H9 (cell line): ENCODE results near the gene IRX4. TPM values are rescaled to one million over a fixed set of nuclear protein-coding genes. Genes with fewer than 3 reads are reported as not detected.

ENCODE experiments used
- DNase-seq: peaks from one replicate; pipeline ENCODE4 v3.0.0-alpha.2; 2017
- H2AFZ ChIP-seq: one replicate; pipeline ENCODE4 v1.6.1; 2013; ENCODE audit warnings: mild to moderate bottlenecking, low read length, control low read depth, moderate library complexity
- H2AK5ac ChIP-seq: 2 replicates; pipeline ENCODE4 v1.6.1; 2013; ENCODE audit warnings: low read length, control low read depth, mixed read lengths; ENCODE audit not compliant: insufficient read length
- H2BK120ac ChIP-seq: one replicate; pipeline ENCODE4 v1.6.1; 2013; ENCODE audit warnings: low read depth, mild to moderate bottlenecking, low read length, control low read depth, inconsistent platforms; ENCODE audit not compliant: poor library complexity, severe bottlenecking
- H2BK12ac ChIP-seq: 2 replicates; pipeline ENCODE4 v1.6.1; 2013; ENCODE audit warnings: low read length, control low read depth, mixed read lengths, low read depth; ENCODE audit not compliant: insufficient read length
- H2BK15ac ChIP-seq: 2 replicates; pipeline ENCODE4 v1.6.1; 2013; ENCODE audit warnings: low read depth, low read length, control low read depth
- H2BK20ac ChIP-seq: one replicate; pipeline ENCODE4 v1.6.1; 2013; ENCODE audit warnings: low read depth, mild to moderate bottlenecking, low read length, control low read depth, inconsistent platforms; ENCODE audit not compliant: poor library complexity, severe bottlenecking
- H2BK5ac ChIP-seq: 2 replicates; pipeline ENCODE4 v1.6.1; 2013; ENCODE audit warnings: low read length, control low read depth, mixed read lengths; ENCODE audit not compliant: insufficient read length
- H3K14ac ChIP-seq: 2 replicates; pipeline ENCODE4 v1.6.1; 2013; ENCODE audit warnings: low read length, control low read depth; ENCODE audit not compliant: insufficient read depth
- H3K18ac ChIP-seq: 2 replicates; pipeline ENCODE4 v1.6.1; 2013; ENCODE audit warnings: low read depth, mild to moderate bottlenecking, mixed read lengths, low read length, control low read depth; ENCODE audit not compliant: insufficient read length
- H3K23ac ChIP-seq: 2 replicates; pipeline ENCODE4 v1.6.1; 2013; ENCODE audit warnings: low read length, control low read depth, mixed read lengths, low read depth; ENCODE audit not compliant: insufficient read length
- H3K23me2 ChIP-seq: 2 replicates; pipeline ENCODE4 v1.6.1; 2013; ENCODE audit warnings: low read depth, mild to moderate bottlenecking, mixed read lengths, low read length, control low read depth; ENCODE audit not compliant: insufficient read length, poor library complexity, severe bottlenecking
- H3K27ac ChIP-seq: 2 replicates; pipeline ENCODE4 v1.5.1; 2013; ENCODE audit warnings: low read length, control low read depth, mixed read lengths, low read depth; ENCODE audit not compliant: insufficient read length
- H3K27me3 ChIP-seq: 2 replicates; pipeline ENCODE4 v1.6.1; 2013; ENCODE audit warnings: low read length, control low read depth, inconsistent platforms; ENCODE audit not compliant: insufficient read depth
- H3K4ac ChIP-seq: 2 replicates; pipeline ENCODE4 v1.6.1; 2013; ENCODE audit warnings: low read depth, mild to moderate bottlenecking, control low read depth, inconsistent platforms, low read length, moderate library complexity
- H3K4me1 ChIP-seq: 2 replicates; pipeline ENCODE4 v1.6.1; 2013; ENCODE audit warnings: low read length, control low read depth, inconsistent platforms; ENCODE audit not compliant: insufficient read depth
- H3K4me2 ChIP-seq: 2 replicates; pipeline ENCODE4 v1.6.1; 2013; ENCODE audit warnings: low read length, control low read depth, mixed read lengths; ENCODE audit not compliant: insufficient read length, insufficient read depth
- H3K56ac ChIP-seq: 2 replicates; pipeline ENCODE4 v1.6.1; 2013; ENCODE audit warnings: low read depth, mild to moderate bottlenecking, mixed read lengths, low read length, control low read depth; ENCODE audit not compliant: insufficient read length
- H3K79me1 ChIP-seq: 2 replicates; pipeline ENCODE4 v1.6.1; 2013; ENCODE audit warnings: low read depth, mild to moderate bottlenecking, moderate library complexity, low read length, control low read depth, inconsistent platforms; ENCODE audit not compliant: insufficient read depth, poor library complexity, severe bottlenecking
- H3K79me2 ChIP-seq: 2 replicates; pipeline ENCODE4 v1.6.1; 2013; ENCODE audit warnings: low read length, control low read depth, inconsistent platforms; ENCODE audit not compliant: insufficient read depth
- H3K9ac ChIP-seq: 2 replicates; pipeline ENCODE4 v1.6.1; 2013; ENCODE audit warnings: low read length, control low read depth, mixed read lengths; ENCODE audit not compliant: insufficient read length; ENCODE audit errors: extremely low read depth
- H3K9me3 ChIP-seq: one replicate; pipeline ENCODE4 v1.6.1; 2013; ENCODE audit warnings: low read depth, low read length, inconsistent platforms; ENCODE audit not compliant: control insufficient read depth
- H3T11ph ChIP-seq: one replicate; pipeline ENCODE4 v1.6.1; 2013; ENCODE audit warnings: mild to moderate bottlenecking, low read length, control low read depth, inconsistent platforms
- H4K20me1 ChIP-seq: one replicate; pipeline ENCODE4 v1.6.1; 2013; ENCODE audit not compliant: control insufficient read depth, insufficient read length, insufficient read depth
- H4K5ac ChIP-seq: 2 replicates; pipeline ENCODE4 v1.6.1; 2013; ENCODE audit warnings: low read depth, mild to moderate bottlenecking, mixed read lengths, low read length, control low read depth; ENCODE audit not compliant: insufficient read length
- H4K8ac ChIP-seq: replicated peaks from 2 replicates; pipeline ENCODE4 v1.6.1; 2013; ENCODE audit warnings: low read length, control low read depth, mixed read lengths, low read depth; ENCODE audit not compliant: insufficient read length
- H4K91ac ChIP-seq: 2 replicates; pipeline ENCODE4 v1.6.1; 2013; ENCODE audit warnings: low read depth, mild to moderate bottlenecking, moderate library complexity, mixed read lengths, low read length, control low read depth; ENCODE audit not compliant: insufficient read length
- H3K27ac Mint-ChIP-seq, 3 experiments: 2 replicates in 2 of 3; 3 replicates in 1 of 3; pipeline ENCODE4 v1.8.0; 2020 to 2021; ENCODE audit warnings: mixed read lengths in 3 of 3, mild to moderate bottlenecking in 1 of 3, moderate library complexity in 1 of 3
- H3K27me3 Mint-ChIP-seq: 2 replicates; pipeline ENCODE4 v1.8.0; 2021; ENCODE audit warnings: low read depth, mild to moderate bottlenecking, moderate library complexity, mixed read lengths
- H3K36me3 Mint-ChIP-seq, 3 experiments: 2 replicates in 2 of 3; 3 replicates in 1 of 3; pipeline ENCODE4 v1.8.0; 2020 to 2021; ENCODE audit warnings: low read depth in 3 of 3, mixed read lengths in 3 of 3; ENCODE audit not compliant: insufficient read depth in 1 of 3
- H3K4me1 Mint-ChIP-seq, 2 experiments: 2 replicates each; pipeline ENCODE4 v1.8.0; 2020; ENCODE audit warnings: mixed read lengths in 2 of 2
- H3K4me3 Mint-ChIP-seq, 2 experiments: 2 replicates in 1 of 2; 3 replicates in 1 of 2; pipeline ENCODE4 v1.8.0; 2020 to 2021; ENCODE audit warnings: mild to moderate bottlenecking in 2 of 2, mixed read lengths in 2 of 2, moderate library complexity in 1 of 2
- H3K9me3 Mint-ChIP-seq, 2 experiments: 2 replicates in 1 of 2; 3 replicates in 1 of 2; pipeline ENCODE4 v1.8.0; 2020; ENCODE audit warnings: mild to moderate bottlenecking in 2 of 2, mixed read lengths in 2 of 2, moderate library complexity in 1 of 2
- WGBS: extraction: QIAGEN DNeasy Blood & Tissue Kit; methylation state at CpG from one replicate; pipeline ENCODE4 v1.1.7; 2013; ENCODE audit warnings: missing lambda C conversion rate, low lambda C conversion rate, mixed read lengths; ENCODE audit not compliant: insufficient read length; ENCODE audit errors: extremely low coverage; 5-methylcytosine and 5-hydroxymethylcytosine counted together
- total RNA-seq: library from RNA; stranded (reverse); gene quantifications from 2 replicates; pipeline ENCODE4 v1.2.1, GENCODE V29; 2021
- TF ChIP-seq, protein P1 (sequence below): fragments of 200-600 bp; sonication (generic); conservative IDR thresholded peaks from 3 replicates; pipeline ENCODE4 v1.8.0; 2021; ENCODE audit warnings: antibody characterized with exemption, mild to moderate bottlenecking

IRX4 gene
- total RNA-seq, 1 experiment from 2014 or later = 3.2 TPM

DNA sequence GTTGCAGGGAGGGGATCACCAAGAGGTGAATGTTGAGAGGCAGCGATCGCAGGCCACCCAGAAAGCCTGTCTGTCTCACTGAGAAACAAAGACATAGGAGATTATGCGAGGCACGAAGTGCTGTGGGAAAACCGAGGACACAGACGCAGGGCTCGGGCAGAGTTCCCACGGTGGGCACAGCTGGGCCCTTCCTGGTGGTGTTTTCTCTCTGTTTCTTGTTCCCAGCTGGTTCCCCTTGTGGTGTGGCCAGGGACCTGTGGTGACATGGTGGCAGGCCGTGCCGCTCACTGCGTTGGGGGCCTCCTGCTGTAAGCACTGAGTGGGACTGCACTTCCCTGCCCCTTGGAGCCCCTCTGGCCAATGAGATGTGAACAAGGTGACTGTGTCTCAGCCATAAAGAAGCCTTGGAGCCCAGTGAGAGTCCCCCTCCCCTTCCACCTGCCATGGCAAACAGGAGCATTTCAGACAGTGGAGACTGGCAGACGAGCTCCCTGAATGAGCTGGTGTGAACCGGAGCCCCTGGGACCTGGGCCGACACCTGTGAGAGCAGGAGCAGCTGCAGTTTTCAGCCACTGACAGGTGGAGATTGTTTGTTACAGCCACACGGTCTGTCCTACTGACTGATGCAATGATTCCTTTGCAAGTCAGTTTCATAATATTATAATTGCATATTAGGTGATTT lies 13.2 kb upstream of the IRX4 start:
- Histone ChIP-seq H3K4ac (no peak overlapping the region), H3K79me2 (no peaks in the 10 kb centered on the region), H3K9ac (no peak overlapping the region), H3K4me2 (no peak overlapping the region), H3K23me2 (no peaks in the 10 kb centered on the region), H3K14ac (no peak overlapping the region; the same call in 1 of the 2 replicates), H2BK12ac (no peak overlapping the region), H3K56ac (no peak overlapping the region), H3K27me3 (no peaks in the 10 kb centered on the region; the same call in 1 of the 2 replicates), H3K23ac (no peak overlapping the region), H2BK120ac (no peak overlapping the region), H3K27ac (no peak overlapping the region), H3K18ac (no peak overlapping the region), H2AK5ac (no peak overlapping the region), H4K91ac (no peak overlapping the region), H4K20me1 (no peaks in the 10 kb centered on the region), H2BK15ac (no peak overlapping the region), H3K4me1 (no peaks in the 10 kb centered on the region), H3T11ph (no peak overlapping the region), H2BK20ac (no peak overlapping the region), H3K79me1 (no peaks in the 10 kb centered on the region), H4K5ac (no peak overlapping the region), H2AFZ (no peak overlapping the region), H4K8ac (no peak overlapping the region), H2BK5ac (no peak overlapping the region), H3K9me3 (no peaks in the 10 kb centered on the region)
- no peak overlapping the region for H3K4me3 Mint-ChIP-seq
- H3K27ac Mint-ChIP-seq = no peak overlapping the region
- peaks cover 4 to 5% of the 10 kb centered on the region in 2 experiments; a peak in 2 of 4 replicates for H3K4me1 Mint-ChIP-seq
- TF ChIP-seq, protein P1, sequence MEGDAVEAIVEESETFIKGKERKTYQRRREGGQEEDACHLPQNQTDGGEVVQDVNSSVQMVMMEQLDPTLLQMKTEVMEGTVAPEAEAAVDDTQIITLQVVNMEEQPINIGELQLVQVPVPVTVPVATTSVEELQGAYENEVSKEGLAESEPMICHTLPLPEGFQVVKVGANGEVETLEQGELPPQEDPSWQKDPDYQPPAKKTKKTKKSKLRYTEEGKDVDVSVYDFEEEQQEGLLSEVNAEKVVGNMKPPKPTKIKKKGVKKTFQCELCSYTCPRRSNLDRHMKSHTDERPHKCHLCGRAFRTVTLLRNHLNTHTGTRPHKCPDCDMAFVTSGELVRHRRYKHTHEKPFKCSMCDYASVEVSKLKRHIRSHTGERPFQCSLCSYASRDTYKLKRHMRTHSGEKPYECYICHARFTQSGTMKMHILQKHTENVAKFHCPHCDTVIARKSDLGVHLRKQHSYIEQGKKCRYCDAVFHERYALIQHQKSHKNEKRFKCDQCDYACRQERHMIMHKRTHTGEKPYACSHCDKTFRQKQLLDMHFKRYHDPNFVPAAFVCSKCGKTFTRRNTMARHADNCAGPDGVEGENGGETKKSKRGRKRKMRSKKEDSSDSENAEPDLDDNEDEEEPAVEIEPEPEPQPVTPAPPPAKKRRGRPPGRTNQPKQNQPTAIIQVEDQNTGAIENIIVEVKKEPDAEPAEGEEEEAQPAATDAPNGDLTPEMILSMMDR = no peak
- WGBS = no CpG with 5 or more reads among the region's 15 CpGs
- peaks cover 67% of the 10 kb centered on the region for H3K27me3 Mint-ChIP-seq
- no peak for DNase-seq
- no peaks in the 10 kb centered on the region for H3K36me3 Mint-ChIP-seq
- no peaks in the 10 kb centered on the region for H3K9me3 Mint-ChIP-seq
